HG03457 (cell line): ENCODE data around the gene HOXC4.

Experiments used
- ATAC-seq: cut with Tn5 transposase; IDR thresholded peaks from one replicate; pipeline ENCODE4 v1.9.1; 2021; ENCODE audit warnings: moderate number of reproducible peaks; ENCODE audit not compliant: unreplicated experiment

HOXC4 gene

DNA sequence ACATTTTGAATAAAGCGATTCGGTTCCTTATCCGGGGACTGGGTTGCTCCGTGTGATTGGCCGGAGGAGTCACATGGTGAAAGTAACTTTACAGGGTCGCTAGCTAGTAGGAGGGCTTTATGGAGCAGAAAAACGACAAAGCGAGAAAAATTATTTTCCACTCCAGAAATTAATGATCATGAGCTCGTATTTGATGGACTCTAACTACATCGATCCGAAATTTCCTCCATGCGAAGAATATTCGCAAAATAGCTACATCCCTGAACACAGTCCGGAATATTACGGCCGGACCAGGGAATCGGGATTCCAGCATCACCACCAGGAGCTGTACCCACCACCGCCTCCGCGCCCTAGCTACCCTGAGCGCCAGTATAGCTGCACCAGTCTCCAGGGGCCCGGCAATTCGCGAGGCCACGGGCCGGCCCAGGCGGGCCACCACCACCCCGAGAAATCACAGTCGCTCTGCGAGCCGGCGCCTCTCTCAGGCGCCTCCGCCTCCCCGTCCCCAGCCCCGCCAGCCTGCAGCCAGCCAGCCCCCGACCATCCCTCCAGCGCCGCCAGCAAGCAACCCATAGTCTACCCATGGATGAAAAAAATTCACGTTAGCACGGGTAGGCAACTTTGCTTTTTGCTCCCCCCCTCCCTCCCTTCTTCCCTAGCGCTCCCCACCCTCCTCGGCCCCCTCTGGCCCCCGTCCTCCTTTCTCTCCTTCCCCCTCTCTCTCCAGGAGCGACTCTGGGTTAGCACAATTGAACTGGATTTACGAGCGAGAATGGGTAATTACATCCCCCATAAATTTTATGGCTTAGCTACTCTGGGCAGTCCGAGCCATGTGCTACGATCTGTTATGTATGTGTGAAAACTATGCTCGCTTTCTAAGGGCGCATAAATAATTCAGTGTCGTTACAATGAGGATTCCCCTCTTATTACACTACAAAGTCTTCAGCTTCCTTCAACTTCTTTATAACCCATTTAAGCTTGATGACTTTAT is at the start of gene HOXC4:
Gene HOXC4, plus strand, starts transcription at position 85 of the 991 bp plus-strand sequence. Its CDS starts 88 bp downstream, at position 173.
- no peak for ATAC-seq

DNA sequence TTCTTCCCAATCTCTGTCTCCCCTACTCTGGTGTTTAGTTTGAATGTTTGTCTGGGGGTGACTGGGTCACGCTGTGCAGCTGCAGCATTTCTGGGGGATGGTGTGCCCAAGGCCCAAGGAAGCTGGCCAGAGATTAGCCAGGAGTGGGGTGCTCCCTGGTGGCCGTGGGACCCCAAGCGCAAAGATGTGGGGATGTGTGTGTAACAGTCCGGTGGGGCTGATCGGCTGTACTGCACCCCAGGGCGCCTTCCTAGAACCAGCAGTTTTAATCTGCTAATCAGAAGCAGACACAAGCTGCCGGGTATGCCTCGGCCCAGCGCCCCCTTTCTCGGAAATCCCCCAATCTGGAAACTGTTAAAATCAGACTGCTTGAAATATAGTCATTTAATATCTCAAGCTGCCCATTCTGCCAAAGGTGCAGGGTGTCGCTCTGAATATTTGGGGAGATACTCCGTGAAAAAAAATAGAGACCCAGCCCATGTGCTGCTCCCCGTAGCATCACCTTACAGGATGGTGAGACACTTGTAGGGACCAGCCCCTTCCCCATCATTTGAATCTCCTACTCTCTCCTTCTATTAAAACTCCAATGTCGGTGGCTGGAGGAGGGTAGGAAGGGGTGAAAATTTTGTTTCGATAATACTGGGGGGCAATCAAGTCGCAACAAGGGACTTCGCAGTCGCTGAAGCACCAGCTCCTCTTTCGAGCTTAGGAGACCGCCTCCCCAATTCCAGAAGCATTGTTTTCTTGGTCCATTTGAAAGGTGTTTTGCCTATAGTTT is 49.4 kb upstream of the HOXC4 start:
- ATAC-seq = no peak

DNA sequence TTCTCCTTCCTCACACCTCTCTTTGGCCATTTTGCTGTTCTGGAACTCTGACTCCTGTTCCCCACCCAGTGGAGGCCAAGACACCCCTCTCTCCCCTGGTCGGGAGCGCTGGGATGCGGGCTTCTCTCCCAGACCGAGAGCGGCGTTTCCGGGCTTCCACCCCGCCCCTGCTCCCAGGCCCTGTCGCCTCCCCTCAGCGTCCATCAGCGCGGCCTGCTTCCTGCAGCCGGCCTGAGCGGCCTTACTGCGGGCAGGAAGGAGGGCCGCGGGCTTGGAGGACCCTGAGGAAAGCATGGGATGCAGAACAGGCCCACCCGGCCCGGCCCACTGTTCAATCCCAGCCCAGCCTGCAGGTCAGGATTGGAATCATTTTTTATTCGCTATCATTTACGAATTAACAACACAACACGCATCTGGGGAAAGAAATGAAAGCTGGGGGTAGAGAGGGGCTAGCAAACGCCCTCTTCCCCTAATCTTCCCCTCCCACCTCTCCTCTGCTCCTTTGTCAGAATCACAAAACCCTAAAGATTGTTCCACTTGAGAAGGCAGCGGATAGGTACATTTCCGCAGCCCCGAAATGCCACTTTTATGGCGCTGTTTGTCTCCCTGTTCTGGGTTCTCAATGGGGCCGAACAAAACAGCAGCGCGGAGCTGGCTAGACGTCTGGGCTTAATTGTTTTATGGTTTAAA is 48.6 kb upstream of the HOXC4 start:
- ATAC-seq = no peak

DNA sequence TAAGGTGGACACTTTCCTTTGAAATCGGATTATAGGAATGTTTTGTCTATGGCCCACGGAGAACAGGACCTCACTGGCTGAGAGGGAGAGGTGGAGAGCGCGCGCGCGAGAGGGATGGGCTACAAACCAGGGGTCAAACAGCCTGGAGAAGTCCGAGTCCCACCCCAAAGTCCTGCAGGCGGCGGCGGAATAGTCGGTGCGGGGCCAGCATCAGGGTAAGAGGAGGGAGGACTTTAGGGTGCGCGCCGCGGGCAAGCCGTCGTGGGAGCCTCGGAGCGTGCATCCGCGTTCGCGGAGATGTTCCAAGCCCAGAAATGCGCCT is 48.1 kb upstream of the HOXC4 start:
- no peak for ATAC-seq

DNA sequence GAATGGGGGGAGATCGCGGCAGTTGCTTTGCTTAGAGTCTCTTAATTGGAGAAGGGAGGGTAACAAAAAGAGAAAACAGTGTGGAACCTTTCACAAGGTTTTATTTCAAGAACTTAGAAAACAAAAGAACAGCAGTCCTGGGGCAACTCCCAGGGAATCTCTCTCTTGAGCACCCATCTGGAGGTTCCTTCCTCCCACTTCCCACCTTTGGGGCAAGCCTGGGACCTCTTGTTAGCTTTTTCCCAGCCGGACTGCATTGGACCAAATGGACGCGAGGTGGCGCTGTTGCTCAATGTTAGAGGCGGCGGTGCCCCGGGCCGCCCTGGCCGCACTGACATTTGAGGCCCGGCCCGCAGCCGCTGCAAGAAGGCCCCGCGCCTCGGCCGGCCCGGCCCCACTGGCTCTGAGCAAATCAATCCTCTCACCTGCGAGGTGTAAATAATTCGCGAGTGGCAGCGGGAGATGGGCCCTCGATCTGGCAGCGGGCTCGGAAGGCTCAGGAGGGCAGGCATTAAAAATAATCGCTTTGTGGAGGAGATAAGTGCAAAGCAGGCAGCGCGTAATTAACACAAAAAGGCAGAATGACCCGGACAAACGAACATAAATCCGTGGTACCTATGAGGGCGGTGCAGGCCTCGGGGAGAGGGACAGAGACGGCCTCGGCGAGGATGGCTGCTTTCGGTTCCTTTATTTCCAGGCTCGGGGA is 47.6 kb upstream of the HOXC4 start:
- no peak for ATAC-seq

DNA sequence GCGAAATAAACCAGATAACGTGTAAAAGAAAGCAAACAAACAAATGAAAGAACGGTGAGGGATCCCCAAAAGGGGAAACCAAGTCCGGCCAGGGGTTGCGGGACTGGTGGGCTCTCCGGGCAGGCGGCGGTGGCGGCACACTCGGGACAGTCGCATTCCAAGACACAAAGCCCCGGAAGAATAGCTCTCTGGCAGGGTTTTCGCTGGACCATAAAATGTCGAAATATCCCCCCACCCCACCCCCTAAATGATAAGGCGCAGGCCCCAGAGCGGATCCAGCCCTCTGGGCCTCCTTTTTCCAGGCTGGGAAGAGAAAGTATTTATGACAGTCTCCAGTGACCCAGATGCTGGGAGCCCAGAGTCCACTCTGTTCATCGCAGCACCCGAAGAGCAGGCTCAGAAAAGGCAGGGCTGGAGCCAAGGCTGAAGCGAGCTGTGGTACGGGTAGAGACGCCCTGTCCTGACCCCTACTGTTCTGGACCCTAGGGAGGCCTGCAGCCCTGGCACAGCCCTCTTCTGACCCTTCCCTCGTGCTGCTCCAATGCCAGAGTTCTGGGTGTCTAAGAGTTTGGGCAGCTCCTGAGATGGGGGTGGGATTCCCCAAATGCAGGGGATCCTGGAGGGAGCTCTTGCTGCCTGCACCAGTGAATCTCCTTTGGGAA is 46.9 kb upstream of the HOXC4 start:
- no peak for ATAC-seq

DNA sequence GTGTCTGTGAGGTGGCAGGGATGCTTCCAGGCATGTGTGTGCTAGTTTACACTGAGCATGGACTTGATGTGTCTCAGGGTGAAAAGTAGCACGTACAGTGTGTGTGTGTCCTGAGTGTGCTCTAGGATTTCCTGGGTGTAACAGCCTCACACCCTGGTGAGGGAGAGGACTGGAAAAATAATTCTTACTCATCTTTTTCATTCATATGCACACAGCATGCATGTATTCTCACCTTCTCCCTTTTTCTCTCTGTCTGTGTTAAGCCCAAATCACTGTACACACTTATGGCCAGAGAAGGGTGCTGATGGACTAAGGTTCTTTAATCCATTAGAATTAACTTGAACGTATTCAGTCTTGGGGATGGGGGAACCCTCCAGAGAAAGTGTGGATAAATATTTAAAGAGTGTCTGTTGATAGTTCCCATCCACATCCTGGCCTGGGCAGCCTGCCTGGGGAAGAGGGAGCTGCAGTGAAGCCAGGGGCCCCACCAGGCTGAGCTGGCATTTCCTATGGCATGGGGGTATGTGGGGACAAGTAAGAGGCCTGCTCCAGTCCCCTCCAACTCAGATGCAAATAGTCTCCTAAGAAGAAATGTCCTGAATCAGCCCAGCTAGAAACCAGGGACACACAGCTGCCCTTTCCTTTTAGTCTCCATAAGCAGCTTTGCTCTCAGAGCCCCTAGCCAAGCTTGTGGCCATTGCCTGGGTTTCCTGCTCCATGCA is 45.9 kb upstream of the HOXC4 start:
- no peak for ATAC-seq

DNA sequence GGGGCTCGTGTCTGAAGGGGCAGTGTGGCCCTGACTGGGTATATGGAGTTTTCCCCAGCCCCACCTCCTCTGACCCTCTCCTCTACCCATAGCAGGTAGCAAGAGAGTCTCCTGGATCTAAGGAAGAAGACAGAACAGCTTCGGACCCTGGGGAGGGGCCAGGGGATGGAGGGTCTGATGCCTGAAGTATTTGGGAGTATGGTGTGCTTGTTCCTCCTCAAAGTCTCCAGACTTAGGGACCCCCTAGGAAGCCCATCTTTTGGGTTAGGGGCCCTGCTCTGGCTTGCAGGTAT is 45.4 kb upstream of the HOXC4 start:
- ATAC-seq = no peak

DNA sequence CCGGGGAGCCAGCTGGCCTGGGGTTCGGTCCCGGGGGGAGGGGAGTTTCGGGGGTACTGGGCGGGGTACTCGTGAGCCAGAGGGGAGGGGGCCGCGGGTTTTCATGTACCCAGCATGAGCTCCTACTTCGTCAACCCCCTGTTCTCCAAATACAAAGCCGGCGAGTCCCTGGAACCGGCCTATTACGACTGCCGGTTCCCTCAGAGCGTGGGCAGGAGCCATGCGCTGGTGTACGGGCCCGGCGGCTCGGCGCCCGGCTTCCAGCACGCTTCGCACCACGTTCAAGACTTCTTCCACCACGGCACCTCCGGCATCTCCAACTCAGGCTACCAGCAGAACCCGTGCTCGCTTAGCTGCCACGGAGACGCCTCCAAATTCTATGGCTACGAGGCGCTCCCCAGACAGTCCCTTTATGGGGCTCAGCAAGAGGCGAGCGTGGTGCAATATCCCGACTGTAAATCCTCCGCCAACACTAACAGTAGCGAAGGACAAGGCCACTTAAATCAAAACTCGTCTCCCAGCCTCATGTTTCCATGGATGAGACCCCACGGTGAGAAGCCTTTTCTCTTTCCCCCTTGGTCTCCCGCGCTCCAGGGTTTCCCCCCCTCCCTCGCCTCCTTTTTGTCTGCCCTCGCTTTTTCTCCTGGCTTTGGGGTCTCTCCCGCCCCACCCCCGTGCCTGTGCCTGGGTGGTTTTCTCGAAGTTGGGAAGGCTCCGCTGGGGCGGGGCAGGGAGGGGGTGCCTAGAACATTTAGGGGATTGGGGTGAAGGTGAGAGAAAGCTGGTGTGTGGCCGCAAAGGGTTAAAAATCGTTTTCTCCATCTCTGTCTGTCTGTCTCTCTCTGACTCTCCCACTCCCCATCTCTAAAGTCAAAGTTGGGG is 44.2 kb upstream of the HOXC4 start:
- no peak for ATAC-seq

DNA sequence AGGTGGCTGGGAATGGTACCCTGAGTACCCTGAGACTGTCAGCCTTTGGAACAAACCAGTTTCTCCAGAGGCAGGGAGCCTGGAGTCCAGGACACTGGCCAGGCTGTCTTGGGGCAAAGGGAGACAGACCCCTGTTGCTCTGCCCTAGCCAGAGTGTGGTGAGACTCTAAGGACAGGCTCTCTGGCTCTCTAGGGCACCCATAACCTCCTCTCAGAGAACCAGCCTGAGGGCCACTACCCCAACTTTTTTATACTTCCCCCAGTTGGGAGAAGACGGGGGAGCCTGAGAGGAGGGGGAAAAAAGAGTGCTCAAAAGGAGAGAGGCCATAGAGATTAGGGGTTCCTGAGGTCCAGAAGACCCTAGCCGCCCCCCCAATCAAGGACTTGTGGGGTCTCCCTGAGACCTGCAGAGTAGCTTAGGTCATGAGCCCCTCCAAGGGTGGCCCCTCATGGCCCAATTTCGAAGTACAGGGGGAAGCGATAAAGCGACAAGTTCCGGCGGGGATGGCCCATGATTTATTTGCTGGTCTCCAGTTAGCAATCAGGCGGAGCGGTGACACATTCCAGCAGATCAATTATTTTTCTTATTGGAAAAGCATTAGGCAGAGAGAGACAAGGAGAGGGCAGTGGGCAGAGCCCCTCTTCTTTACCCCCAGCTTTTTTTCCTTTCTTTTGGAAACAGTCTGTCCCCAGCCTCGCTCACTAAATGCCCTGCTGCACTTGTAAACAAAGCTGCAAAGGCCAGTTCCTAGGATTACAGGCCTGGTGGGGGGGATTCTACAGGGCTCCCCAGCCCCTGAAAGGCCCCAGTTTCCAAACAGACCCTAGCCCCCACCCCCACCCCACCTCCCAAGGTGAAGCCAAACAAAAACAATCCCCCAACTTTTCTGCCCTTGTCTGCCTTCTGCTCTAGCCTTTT is 43.3 kb upstream of the HOXC4 start:
- no peak for ATAC-seq

DNA sequence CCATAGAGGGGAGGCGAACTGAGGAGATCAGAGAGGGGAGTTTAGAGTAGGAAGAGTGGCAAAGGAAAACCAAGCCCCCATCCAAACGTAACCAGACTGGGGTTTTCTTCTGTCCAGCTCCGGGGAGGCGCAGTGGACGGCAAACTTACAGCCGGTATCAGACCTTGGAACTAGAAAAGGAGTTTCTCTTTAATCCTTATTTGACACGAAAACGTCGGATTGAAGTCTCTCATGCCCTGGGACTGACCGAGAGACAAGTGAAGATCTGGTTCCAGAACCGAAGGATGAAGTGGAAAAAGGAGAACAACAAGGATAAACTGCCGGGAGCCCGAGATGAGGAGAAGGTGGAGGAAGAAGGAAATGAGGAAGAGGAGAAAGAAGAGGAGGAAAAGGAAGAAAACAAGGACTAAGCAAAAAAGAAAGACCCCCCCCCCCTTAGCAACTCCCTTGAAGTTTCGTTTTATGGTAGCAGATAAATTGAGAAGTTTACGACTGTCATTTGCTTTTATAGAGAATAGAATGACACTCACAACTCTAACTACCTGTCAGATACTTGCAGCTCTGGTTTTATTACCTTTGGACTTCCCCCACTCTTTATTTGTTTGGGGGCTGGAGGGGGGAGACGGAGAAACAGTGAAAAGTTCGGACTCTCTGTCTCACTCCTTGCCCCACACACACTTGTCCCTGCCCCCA is 42.5 kb upstream of the HOXC4 start:
- no peak for ATAC-seq

DNA sequence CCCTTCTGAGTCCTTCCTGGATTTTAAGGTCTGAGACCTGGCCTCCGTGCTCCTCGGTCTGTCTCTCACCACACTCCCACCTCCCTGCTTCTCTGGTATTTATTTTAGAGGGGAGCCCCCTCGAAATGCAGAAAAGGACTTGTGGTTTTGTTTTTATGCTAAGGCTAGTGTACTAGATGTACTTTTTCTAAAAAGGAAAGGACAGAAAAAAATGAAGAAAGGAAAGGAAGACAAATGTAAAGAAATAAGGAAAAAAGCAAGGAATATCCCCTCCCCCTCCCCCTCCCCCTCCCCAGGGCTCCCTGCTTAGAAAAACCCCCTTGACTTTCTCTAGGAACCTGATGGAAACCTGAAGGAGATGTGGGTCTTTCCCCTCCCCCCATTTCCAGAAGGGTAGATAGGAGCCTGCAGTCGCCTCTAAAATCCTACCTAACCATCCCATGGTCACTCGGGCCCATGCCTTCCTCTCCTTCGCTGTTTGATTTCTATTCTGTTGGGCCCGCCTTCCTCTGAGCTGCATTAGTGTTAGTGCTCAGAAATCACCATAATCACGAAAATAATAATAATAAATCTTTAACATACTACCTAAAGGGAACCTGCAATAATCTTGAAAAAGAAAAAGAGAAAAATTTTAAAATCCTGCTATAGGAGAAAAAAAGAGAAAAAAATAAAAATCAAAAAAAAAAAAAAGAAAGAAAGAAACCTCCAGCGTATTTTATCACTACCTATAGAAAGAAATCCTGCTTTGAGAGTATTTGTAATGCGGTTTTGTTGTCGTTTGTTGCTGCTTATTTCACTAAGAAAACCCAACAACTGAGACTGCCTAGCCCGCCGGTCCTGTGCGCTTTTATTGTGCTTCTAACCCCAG is 41.7 kb upstream of the HOXC4 start:
- ATAC-seq = no peak

DNA sequence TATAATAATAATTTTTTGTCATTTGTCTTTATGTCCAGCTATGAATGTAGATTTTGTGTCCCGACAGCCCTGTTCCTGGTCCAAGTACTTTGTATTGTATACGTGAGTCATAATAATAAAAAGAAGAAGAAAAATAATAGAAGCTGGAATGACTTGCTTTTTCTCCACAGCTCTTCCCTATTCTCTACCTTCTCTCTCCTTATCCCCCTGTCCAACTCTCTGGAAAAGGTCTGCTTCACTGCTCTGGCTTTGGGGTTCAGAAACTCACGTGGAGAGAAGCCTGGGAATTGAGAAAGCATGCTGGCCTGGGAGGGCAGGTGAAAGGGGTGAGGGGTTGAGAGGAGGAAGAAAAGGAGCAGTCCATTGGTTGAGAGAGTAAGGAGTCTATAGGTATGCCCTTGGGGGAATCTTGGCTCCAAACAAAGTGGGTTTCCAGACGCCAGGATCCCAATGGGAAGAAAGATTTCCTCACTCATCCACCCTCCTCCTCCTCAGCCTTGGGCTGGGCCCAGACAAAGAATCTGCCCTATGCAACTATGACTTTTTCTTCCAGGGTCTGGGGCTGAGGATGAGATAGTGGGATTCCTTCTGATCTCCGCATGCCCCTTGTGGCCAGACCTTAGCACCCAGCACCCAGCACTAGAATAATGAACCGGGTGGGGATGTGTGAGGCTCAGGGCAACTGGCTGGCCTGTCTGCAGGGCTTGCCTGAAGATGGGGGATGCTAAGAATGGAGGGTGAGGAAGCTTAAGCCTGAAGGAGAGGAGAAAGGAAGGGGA is 40.8 kb upstream of the HOXC4 start:
- no peak for ATAC-seq

DNA sequence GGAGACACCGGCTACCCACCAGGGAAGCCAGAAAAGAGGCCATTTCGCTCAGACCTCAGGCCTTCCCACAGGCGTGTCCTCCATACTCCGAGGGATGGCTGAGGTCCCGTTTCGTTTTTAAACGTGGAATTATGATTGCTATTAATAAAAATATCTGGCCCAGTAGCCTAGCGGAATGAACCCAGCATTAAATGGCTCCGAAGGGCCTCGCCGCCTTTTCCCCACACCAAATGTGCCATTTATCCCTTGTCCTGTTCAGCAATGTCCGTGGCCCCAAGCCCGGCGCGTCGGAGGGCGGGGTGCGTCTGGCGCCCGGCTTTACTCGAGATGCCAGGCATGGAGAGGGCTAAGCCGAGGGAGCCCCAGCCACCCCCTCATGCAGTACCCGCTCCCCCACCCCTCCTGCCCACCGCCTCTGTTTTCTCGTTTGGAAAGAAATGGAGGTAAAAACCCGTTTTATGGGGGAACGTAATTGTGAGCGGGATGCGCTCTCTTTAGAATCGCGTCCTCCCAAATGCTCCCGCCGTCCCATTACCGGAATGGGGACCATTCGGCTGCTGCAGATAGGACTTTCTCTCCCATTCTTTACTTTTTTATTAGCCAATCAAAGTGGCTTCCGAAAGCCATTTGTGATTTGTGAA is 39.1 kb upstream of the HOXC4 start:
- ATAC-seq = no peak
